T-helper 2 cell (primary cell): ENCODE measurements around the gene PYGM.
"Not testable (repeated sequence)": the region's sequence is repeated elsewhere in the genome, so short reads cannot be mapped to it uniquely, and the experiment has no call there.

Experiments
- DNase-seq, 5 experiments: peaks; one replicate each; pipeline versions ENCODE4 v3.0.0 to v3.0.0-alpha.2; 2012 to 2022

The PYGM gene

GRCh38 chr11:64715756-64716472 is 43.9 kb downstream of the PYGM start:
- no peak for DNase-seq

GRCh38 chr11:64715110-64715509 is 44.7 kb downstream of the PYGM start:
- DNase-seq = no peak

- no peak for DNase-seq
Measured at GRCh38 chr11:64714666-64715065, 45.1 kb downstream of the PYGM start.

- no peak for DNase-seq
Measured at GRCh38 chr11:64713781-64714363, 45.9 kb downstream of the PYGM start.

- DNase-seq = peak in 1 of 5 experiments; percentile 24
Measured at GRCh38 chr11:64713016-64713707, 46.6 kb downstream of the PYGM start.

- DNase-seq = no peak
Measured at GRCh38 chr11:64712430-64713015, 47.3 kb downstream of the PYGM start.

- DNase-seq = no peak
Measured at GRCh38 chr11:64711956-64712362, 47.8 kb downstream of the PYGM start.

GRCh38 chr11:64711138-64711955 is 48.4 kb downstream of the PYGM start:
- DNase-seq = no peak

- DNase-seq = no peak
Measured at GRCh38 chr11:64710418-64711137, 49.2 kb downstream of the PYGM start.

GRCh38 chr11:64705501-64705900 is 54.3 kb downstream of the PYGM start:
- DNase-seq = no peak

- DNase-seq = no peak
Measured at GRCh38 chr11:64703048-64703447, 56.7 kb downstream of the PYGM start.

GRCh38 chr11:64701956-64702355 is 57.8 kb downstream of the PYGM start:
- not testable (repeated sequence) for DNase-seq

- DNase-seq = no peak
Measured at GRCh38 chr11:64698427-64698826, 61.3 kb downstream of the PYGM start.

GRCh38 chr11:64697663-64698375 is 62.0 kb downstream of the PYGM start:
- no peak for DNase-seq
